Stimulated activated CD8-positive, alpha-beta memory T cell treated with anti-CD3 and anti-CD28 coated beads, Interleukin-15, amount 100 ng/mL, for 48 hours (primary cell): ENCODE results near the gene ZNF330.
"Not testable (repeated sequence)": the region's sequence is repeated elsewhere in the genome, so short reads cannot be mapped to it uniquely, and the experiment has no call there.

ENCODE experiments used
- DNase-seq, 2 donors: peaks; one replicate each; pipeline ENCODE4 v3.0.0-alpha.2; 2020; ENCODE audit warnings: low read depth in 2 of 2

Gene ZNF330

GRCh38 chr4:141220691-141221659, at the start of gene ZNF330:
Gene ZNF330, plus strand, starts transcription at chr4:141220895. Its CDS starts 1,477 bp downstream, at chr4:141222372.
- peak; percentile 66 to 73 for DNase-seq

- DNase-seq, result no peak
Observed at GRCh38 chr4:141174457-141174856, 46.2 kb upstream of the ZNF330 start.

- DNase-seq, result no peak
Observed at GRCh38 chr4:141177171-141177570, 43.5 kb upstream of the ZNF330 start.

GRCh38 chr4:141179474-141180373, 41.0 kb upstream of the ZNF330 start:
- DNase-seq, result no peak

- no peak for DNase-seq
Observed at GRCh38 chr4:141180991-141181761, 39.5 kb upstream of the ZNF330 start.

GRCh38 chr4:141183491-141183890, 37.2 kb upstream of the ZNF330 start:
- not testable (repeated sequence) for DNase-seq

GRCh38 chr4:141192564-141192963, 28.1 kb upstream of the ZNF330 start:
- DNase-seq, result no peak

- DNase-seq, result no peak
Observed at GRCh38 chr4:141193516-141194034, 27.1 kb upstream of the ZNF330 start.

GRCh38 chr4:141195095-141195707, 25.5 kb upstream of the ZNF330 start:
- DNase-seq, result no peak

- no peak for DNase-seq
Observed at GRCh38 chr4:141196227-141196933, 24.3 kb upstream of the ZNF330 start.

- DNase-seq, result no peak
Observed at GRCh38 chr4:141207961-141208360, 12.7 kb upstream of the ZNF330 start.

GRCh38 chr4:141210168-141210567, 10.5 kb upstream of the ZNF330 start:
- DNase-seq, result no peak

GRCh38 chr4:141213550-141213991, 7.1 kb upstream of the ZNF330 start:
- DNase-seq, result no peak

GRCh38 chr4:141215030-141215429, 5.7 kb upstream of the ZNF330 start:
- DNase-seq, result no peak

GRCh38 chr4:141216002-141216761, 4.5 kb upstream of the ZNF330 start:
- no peak for DNase-seq

GRCh38 chr4:141220271-141220670, 424 bp upstream of the ZNF330 start:
- no peak for DNase-seq

- DNase-seq, result no peak
Observed at GRCh38 chr4:141223418-141223817, 2.7 kb downstream of the ZNF330 start.

GRCh38 chr4:141227280-141227679, 6.6 kb downstream of the ZNF330 start:
- DNase-seq, result not testable (repeated sequence)

- DNase-seq, result no peak
Observed at GRCh38 chr4:141229408-141230101, 8.9 kb downstream of the ZNF330 start.
